Neuron (in vitro differentiated cells): ENCODE measurements around the gene EXOSC2.

Source experiments
- H2AFZ ChIP-seq: one replicate; pipeline ENCODE4 v1.6.1; 2013; ENCODE audit warnings: low read depth, mild to moderate bottlenecking, inconsistent platforms, low read length, moderate library complexity
- H3K27me3 ChIP-seq: one replicate; pipeline ENCODE4 v1.6.1; 2013; ENCODE audit warnings: low read length; ENCODE audit not compliant: insufficient read depth
- H3K36me3 ChIP-seq: one replicate; pipeline ENCODE4 v1.6.1; 2013; ENCODE audit warnings: low read length; ENCODE audit not compliant: insufficient read depth
- H3K4me1 ChIP-seq: one replicate; pipeline ENCODE4 v1.6.1; 2013; ENCODE audit warnings: low read length; ENCODE audit not compliant: insufficient read depth
- H3K4me3 ChIP-seq: 2 replicates; pipeline ENCODE4 v1.5.1; 2013; ENCODE audit warnings: mild to moderate bottlenecking, low read length, moderate library complexity
- H3K9me3 ChIP-seq: one replicate; pipeline ENCODE4 v1.6.1; 2013; ENCODE audit warnings: low read length

EXOSC2 gene

DNA sequence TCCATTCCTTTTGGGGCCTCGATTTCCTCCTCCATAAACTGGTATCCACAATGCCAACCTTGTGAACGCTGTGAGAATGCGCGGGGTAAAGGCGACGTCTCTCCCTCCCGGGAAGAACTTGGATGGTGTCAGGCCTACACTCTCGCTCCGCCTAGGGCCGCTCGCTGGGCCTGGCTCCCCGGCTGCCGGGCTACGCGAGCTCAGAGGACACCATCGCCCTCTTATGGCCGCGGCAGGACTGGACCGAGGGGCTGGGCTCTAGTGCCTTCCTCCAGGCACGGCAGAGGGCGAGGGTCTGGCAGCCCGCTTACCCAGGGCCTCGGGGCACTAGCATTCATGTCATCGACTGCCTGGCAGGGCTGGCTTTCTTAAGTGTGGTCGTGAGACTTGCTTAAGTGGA, 1.3 kb upstream of the EXOSC2 start:
- Histone ChIP-seq H3K9me3 (no peaks in the 10 kb centered on the region), H3K36me3 (peaks cover 22% of the 10 kb centered on the region), H3K27me3 (no peaks in the 10 kb centered on the region), H2AFZ (peak overlapping the region; percentile 92), H3K4me1 (peaks cover 17% of the 10 kb centered on the region), H3K4me3 (no peak overlapping the region)

DNA sequence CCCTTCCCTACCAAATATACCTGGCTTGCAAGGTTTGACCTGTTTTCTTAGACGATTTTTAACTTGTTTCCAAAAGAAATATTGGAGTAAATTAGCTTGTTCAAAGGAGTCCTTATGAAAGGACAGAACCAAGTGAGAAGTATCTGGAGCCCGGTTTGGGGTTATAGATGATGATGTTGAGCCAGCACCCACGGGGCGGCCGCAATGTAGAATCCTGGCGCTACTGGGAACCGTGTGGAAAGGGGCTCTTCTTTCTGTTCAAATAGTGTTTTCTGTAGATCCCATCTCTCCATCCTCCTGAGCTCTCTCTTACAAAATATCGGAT, 517 bp upstream of the EXOSC2 start:
- Histone ChIP-seq H3K9me3 (no peaks in the 10 kb centered on the region), H3K4me3 (peak overlapping the region; percentile 46), H3K36me3 (peaks cover 26% of the 10 kb centered on the region), H3K27me3 (no peaks in the 10 kb centered on the region), H2AFZ (peak overlapping the region; percentile 92), H3K4me1 (peaks cover 18% of the 10 kb centered on the region)

- peak overlapping the region; percentile 61 for H3K4me3 ChIP-seq
- H3K9me3 ChIP-seq: no peaks in the 10 kb centered on the region
- peaks cover 38% of the 10 kb centered on the region for H3K36me3 ChIP-seq
- H3K27me3 ChIP-seq: no peaks in the 10 kb centered on the region
- peaks cover 21% of the 10 kb centered on the region for H3K4me1 ChIP-seq
- no peak overlapping the region for H2AFZ ChIP-seq
Observed at GRCh38 chr9:130694205-130694604, 625 bp downstream of the EXOSC2 start.

GRCh38 chr9:130696139-130696650, 2.6 kb downstream of the EXOSC2 start:
- peaks cover 51% of the 10 kb centered on the region for H3K36me3 ChIP-seq
- H2AFZ ChIP-seq: no peak overlapping the region

GRCh38 chr9:130696996-130697395, 3.4 kb downstream of the EXOSC2 start:
- no peak overlapping the region for H3K4me3 ChIP-seq
- no peak overlapping the region for H2AFZ ChIP-seq
- H3K27me3 ChIP-seq: no peaks in the 10 kb centered on the region
- H3K36me3 ChIP-seq: peaks cover 57% of the 10 kb centered on the region
- H3K4me1 ChIP-seq: peaks cover 19% of the 10 kb centered on the region
- no peaks in the 10 kb centered on the region for H3K9me3 ChIP-seq

More at GRCh38 chr9:130696139-130696650, 2.6 kb downstream of the EXOSC2 start:
- Histone ChIP-seq H3K27me3 (no peaks in the 10 kb centered on the region), H3K4me1 (peaks cover 19% of the 10 kb centered on the region), H3K9me3 (no peaks in the 10 kb centered on the region), H3K4me3 (no peak overlapping the region)

DNA sequence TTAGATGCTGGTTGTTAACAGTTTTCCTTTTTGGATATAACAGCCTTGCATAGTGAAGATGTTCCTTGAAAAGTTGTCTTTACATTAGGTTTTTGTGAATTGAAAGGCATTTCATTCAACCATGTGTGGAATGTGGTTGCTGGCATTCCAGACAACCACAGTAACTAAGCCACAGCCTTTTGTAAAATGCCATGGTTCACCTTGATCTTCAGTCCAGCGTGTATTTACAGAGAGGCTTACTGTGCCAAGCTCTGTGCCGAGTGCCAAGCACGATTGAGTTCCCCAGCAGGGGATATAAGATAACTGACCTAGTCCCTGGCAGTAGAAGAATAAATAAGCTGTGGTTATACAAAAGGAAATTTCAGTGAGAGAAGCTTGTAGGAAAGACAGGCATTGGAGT, 4.9 kb downstream of the EXOSC2 start:
- Histone ChIP-seq H2AFZ (no peak overlapping the region), H3K36me3 (peaks cover 70% of the 10 kb centered on the region), H3K4me3 (no peak overlapping the region)

DNA sequence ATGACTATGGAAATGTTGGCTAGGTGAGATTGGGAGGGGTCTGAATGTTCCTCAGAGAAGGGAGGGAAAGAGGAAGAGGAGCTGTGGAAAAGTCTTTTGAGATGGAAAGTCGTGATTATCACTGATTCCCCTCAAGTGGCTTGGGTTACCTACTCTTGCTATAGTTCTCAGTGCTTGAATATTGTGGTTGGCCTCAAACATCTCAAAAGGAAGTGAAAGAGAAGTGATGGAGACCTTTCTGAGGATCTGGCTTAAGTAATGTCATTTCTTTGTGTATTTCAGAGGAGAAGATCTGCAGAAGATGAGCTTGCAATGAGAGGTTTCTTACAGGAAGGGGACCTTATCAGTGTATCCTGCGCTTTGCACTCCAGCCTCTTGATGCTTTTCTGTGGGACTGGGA, 5.5 kb downstream of the EXOSC2 start:
- no peak overlapping the region for H3K4me3 ChIP-seq
- no peaks in the 10 kb centered on the region for H3K27me3 ChIP-seq
- no peaks in the 10 kb centered on the region for H3K9me3 ChIP-seq
- peaks cover 14% of the 10 kb centered on the region for H3K4me1 ChIP-seq
- peaks cover 76% of the 10 kb centered on the region for H3K36me3 ChIP-seq
- H2AFZ ChIP-seq: no peak overlapping the region

More for the DNA sequence above, 4.9 kb downstream of the EXOSC2 start:
- Histone ChIP-seq H3K4me1 (peaks cover 14% of the 10 kb centered on the region), H3K27me3 (no peaks in the 10 kb centered on the region), H3K9me3 (no peaks in the 10 kb centered on the region)

DNA sequence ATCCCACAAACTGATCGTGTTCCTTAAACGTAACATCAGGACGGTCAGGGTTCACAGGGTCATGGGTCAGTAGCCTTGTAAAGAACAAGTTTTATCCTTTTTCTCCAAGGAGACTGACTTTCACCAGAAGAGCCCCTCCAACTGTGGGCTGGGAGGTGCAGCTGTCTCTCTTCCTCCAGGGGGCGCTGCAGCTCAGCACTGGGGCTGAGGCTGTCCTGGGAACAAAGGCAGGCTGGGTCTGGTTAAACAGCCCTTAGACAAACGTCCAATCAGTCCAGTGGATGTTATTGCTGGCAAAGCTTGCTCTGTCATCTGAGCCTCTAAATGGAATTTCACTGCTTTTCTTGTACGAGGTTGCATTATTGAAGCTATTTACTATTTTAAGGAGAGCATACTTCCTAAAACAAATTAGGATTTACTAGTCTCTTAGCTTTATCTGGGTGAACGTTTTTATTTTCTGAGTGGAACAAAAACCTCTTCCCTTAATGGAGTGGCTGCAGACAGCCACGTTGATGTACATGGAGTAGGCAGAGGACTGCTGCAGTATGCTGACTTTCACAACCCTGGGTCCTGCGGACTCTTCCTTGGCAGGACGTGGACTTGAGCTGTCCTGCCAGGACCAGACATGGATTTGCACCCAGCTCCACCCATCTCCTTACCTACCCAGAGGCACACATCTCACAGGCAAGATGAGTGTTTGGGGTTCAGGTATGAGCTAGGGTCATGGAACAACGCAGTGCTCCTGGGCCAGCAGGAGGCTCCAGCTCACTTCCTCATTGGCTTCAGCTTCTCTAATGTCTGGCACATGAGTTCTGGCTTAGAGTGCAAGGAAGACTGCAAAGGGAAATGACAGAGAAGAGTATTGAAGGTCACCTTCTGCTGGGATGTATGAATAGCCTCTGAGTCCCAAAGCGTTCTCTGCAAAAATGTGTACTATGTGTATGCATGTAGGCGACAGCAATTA, 7.8 kb downstream of the EXOSC2 start:
- H3K4me3 ChIP-seq: no peak overlapping the region
- no peaks in the 10 kb centered on the region for H3K9me3 ChIP-seq
- H2AFZ ChIP-seq: no peak overlapping the region
- peaks cover 74% of the 10 kb centered on the region for H3K36me3 ChIP-seq
- peaks cover 4% of the 10 kb centered on the region for H3K4me1 ChIP-seq
- no peaks in the 10 kb centered on the region for H3K27me3 ChIP-seq

- Histone ChIP-seq H3K4me3 (no peak overlapping the region), H3K4me1 (no peaks in the 10 kb centered on the region), H3K36me3 (peaks cover 56% of the 10 kb centered on the region), H2AFZ (no peak overlapping the region), H3K27me3 (no peaks in the 10 kb centered on the region), H3K9me3 (no peaks in the 10 kb centered on the region)
Observed at GRCh38 chr9:130703501-130703900, 9.9 kb downstream of the EXOSC2 start.

DNA sequence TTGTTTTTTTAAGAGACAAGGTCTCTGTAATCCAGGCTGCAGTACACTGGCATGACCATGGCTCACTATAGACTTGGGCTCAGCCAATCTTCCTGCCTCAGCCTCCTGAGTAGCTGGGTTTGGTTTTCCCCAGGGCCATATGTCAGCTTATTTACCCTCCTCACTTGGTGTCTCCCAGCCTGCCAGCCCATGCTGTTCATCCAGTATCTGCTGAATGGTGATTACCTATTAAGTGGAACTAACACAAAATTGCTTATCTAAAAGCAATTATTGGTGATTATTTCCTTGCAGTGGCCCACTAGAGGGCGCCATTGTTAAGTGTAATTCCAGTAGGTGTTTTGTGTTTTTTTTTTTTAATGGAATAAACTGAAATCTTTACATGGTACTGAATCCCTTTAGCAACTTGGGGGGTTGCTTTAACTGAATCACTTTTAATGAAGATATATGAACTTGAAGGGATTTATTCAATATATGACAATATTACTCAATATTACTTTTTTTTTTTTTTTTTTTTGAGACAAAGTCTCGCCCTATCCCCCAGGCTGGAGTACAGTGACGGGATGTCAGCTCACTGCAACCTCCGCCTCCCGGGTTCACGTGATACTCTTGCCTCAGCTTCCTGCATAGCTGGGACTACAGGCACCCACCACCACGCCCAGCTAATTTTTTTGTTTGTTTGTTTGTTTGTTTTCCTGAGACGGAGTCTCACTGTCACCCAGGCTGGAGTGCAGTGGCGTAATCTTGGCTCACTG, 13.8 kb downstream of the EXOSC2 start:
- H2AFZ ChIP-seq: no peak overlapping the region

GRCh38 chr9:130710822-130711352, 17.3 kb downstream of the EXOSC2 start:
- H3K36me3 ChIP-seq: no peaks in the 10 kb centered on the region
- peaks cover 20% of the 10 kb centered on the region for H3K4me1 ChIP-seq
- H3K9me3 ChIP-seq: no peaks in the 10 kb centered on the region
- no peak overlapping the region for H3K4me3 ChIP-seq
- H3K27me3 ChIP-seq: no peaks in the 10 kb centered on the region
- no peak overlapping the region for H2AFZ ChIP-seq

More for the DNA sequence above, 13.8 kb downstream of the EXOSC2 start:
- H3K9me3 ChIP-seq: no peaks in the 10 kb centered on the region
- H3K4me1 ChIP-seq: no peaks in the 10 kb centered on the region
- peaks cover 25% of the 10 kb centered on the region for H3K36me3 ChIP-seq
- no peaks in the 10 kb centered on the region for H3K27me3 ChIP-seq
- H3K4me3 ChIP-seq: no peak overlapping the region

DNA sequence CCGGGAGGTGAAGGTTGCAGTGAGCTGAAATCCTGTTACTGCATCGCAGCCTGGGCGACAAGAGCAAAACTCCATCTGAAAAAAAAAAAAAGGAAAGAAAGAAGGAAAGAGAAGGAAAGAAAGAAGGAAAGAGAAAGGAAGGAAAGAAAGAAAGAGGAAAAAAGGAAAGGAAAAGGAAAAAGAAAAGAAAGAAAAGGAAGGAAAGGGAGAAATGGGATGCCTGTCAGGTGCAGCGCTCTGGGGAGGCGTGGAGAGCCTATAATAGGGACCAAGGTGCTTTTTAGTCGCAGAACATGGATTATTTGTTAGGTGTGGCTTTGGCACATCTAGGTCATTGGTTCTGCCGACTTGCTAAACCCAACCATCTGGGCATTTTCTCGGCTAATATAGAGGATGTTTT, 17.9 kb downstream of the EXOSC2 start:
- H3K36me3 ChIP-seq: no peaks in the 10 kb centered on the region
- H2AFZ ChIP-seq: no peak overlapping the region
- no peak overlapping the region for H3K4me3 ChIP-seq
- H3K4me1 ChIP-seq: peaks cover 20% of the 10 kb centered on the region
- no peaks in the 10 kb centered on the region for H3K9me3 ChIP-seq
- H3K27me3 ChIP-seq: no peaks in the 10 kb centered on the region
